ENCODE results near the gene AEBP1.

- TF ChIP-seq, protein P1, sequence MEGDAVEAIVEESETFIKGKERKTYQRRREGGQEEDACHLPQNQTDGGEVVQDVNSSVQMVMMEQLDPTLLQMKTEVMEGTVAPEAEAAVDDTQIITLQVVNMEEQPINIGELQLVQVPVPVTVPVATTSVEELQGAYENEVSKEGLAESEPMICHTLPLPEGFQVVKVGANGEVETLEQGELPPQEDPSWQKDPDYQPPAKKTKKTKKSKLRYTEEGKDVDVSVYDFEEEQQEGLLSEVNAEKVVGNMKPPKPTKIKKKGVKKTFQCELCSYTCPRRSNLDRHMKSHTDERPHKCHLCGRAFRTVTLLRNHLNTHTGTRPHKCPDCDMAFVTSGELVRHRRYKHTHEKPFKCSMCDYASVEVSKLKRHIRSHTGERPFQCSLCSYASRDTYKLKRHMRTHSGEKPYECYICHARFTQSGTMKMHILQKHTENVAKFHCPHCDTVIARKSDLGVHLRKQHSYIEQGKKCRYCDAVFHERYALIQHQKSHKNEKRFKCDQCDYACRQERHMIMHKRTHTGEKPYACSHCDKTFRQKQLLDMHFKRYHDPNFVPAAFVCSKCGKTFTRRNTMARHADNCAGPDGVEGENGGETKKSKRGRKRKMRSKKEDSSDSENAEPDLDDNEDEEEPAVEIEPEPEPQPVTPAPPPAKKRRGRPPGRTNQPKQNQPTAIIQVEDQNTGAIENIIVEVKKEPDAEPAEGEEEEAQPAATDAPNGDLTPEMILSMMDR (IDR thresholded peaks at IDR 0.05): no peak
- TF ChIP-seq POLR2A (IDR thresholded peaks at IDR 0.05): no peak
These were observed 22.8 kb upstream of the AEBP1 start for GRCh38 chr7:44081266-44081748.
